C4-2B (cell line): ENCODE measurements around the gene SHROOM2.

ENCODE experiments used
- H3K27ac ChIP-seq: fragments of 450-650 bp; 2 replicates; pipeline ENCODE4 v1.5.1; 2017
- ZFX ChIP-seq: fragments of 450-650 bp; IDR thresholded peaks from 2 replicates; pipeline ENCODE4 v1.6.1; 2017
- TF ChIP-seq, protein P1 (sequence below): fragments of 450-650 bp; conservative IDR thresholded peaks from 2 replicates; pipeline ENCODE4 v1.5.1; 2017; ENCODE audit warnings: mild to moderate bottlenecking

Gene SHROOM2

DNA sequence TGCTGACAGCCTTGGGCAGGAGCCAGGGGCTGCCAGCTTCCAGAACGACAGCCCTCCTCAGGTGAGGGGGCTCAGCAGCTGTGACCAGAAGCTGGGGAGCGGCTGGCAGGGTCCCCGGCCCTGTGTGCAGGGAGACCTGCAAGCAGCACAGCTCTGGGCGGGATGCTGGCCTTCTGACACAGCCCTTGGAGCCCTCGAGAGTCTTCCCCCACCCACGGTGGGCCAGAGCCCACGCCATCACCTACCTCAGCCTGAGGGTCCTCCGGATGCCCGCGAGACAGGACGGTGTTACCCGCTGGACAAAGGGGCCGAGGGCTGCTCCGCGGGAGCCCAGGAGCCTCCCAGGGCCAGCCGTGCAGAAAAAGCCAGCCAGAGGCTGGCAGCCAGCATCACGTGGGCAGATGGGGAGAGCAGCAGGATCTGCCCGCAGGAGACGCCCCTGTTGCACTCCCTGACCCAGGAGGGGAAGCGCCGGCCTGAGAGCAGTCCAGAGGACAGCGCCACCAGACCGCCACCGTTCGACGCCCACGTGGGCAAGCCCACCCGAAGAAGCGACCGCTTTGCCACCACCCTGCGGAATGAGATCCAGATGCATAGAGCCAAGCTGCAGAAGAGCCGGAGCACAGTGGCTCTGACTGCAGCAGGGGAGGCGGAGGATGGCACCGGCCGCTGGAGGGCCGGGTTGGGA is 109.1 kb downstream of the SHROOM2 start:
- TF ChIP-seq, protein P1, sequence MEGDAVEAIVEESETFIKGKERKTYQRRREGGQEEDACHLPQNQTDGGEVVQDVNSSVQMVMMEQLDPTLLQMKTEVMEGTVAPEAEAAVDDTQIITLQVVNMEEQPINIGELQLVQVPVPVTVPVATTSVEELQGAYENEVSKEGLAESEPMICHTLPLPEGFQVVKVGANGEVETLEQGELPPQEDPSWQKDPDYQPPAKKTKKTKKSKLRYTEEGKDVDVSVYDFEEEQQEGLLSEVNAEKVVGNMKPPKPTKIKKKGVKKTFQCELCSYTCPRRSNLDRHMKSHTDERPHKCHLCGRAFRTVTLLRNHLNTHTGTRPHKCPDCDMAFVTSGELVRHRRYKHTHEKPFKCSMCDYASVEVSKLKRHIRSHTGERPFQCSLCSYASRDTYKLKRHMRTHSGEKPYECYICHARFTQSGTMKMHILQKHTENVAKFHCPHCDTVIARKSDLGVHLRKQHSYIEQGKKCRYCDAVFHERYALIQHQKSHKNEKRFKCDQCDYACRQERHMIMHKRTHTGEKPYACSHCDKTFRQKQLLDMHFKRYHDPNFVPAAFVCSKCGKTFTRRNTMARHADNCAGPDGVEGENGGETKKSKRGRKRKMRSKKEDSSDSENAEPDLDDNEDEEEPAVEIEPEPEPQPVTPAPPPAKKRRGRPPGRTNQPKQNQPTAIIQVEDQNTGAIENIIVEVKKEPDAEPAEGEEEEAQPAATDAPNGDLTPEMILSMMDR, result no peak
- H3K27ac ChIP-seq, result no peak overlapping the region

DNA sequence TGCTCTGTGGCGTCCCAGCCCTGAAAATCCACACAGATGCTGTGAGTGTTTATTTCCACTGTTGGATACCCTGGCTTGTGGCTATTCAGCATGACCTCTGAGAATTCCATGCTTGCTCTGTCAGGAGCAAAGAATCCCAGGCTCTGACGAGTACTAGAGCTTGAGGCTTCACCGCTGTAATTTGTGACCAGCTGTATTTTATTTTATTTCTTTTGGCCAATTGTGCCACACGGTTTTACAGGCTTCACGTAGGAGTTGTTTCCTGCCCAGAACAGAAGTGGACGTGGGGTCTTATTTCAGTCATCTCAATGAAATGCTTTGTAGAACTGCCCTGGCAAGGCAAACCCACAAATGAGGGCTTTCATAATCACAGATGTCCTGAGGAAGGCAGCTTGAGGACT is 111.5 kb downstream of the SHROOM2 start:
- no peak overlapping the region for H3K27ac ChIP-seq
- TF ChIP-seq, protein P1, result no peak
- no peak for TF ChIP-seq ZFX

DNA sequence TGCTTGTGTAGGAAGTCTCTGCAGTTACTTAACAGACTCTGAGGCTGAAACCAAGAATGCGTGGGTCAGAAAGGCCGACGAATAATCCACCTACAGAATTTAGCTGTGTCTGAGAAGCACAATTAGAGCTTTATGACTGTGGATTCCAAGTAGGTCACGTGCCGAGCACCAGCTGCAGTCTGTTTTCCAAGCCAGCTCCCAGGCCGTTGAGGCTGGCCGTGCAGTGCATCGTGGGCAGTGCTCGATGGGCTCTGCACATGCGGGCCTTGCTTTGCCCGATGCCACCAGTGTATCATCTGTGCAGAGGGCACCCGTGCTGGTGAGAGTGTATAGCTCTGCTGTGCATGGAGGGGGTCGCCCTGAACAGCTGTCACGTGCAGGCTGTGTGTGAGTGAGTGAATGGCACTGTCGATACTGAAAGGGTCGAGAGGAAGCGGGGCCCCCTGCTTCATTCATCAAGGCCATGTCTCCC is 113.4 kb downstream of the SHROOM2 start:
- no peak overlapping the region for H3K27ac ChIP-seq
- TF ChIP-seq ZFX, result no peak
- TF ChIP-seq, protein P1, result no peak

DNA sequence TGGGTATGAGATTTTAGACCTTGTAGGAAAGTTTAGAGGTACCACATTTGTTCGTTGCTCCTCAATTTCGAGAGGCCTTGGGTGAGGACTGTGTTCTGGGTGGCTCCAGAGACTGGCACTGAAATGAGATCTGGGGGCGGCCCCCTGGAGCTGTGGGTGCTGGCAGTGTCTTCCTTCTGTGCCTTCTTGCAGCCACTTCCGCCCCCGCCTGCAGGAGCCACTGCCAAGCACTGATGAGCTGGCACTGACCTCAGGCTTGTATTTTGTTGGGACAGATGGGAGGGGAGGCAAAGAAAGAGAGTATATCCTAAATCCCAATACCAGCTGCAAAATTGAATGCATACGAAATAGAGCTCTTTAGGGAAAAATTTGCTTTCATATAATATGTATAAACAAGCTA is 116.4 kb downstream of the SHROOM2 start:
- TF ChIP-seq ZFX, result no peak
- TF ChIP-seq, protein P1, result no peak
- H3K27ac ChIP-seq, result no peak overlapping the region

DNA sequence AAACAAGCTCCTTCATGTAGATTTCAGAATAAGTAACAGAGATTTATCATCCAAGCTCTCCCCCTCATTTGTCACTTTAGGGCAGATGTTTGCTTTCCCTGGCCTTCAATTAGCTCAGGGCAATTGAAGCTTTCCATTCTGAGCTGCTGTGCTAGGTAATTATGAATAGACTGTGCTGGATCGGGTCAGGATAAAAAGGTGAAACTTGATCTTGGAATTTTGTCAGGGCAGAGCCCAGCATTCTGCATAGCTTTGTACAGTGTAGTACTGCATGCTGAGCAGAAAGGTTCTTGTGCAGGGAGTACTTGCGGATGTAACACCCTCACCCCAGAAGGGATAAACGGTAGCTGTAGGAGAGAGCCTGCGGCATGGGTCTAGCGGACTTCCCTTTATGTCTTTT is 116.9 kb downstream of the SHROOM2 start:
- H3K27ac ChIP-seq, result no peak overlapping the region
- TF ChIP-seq ZFX, result no peak
- TF ChIP-seq, protein P1, result no peak

DNA sequence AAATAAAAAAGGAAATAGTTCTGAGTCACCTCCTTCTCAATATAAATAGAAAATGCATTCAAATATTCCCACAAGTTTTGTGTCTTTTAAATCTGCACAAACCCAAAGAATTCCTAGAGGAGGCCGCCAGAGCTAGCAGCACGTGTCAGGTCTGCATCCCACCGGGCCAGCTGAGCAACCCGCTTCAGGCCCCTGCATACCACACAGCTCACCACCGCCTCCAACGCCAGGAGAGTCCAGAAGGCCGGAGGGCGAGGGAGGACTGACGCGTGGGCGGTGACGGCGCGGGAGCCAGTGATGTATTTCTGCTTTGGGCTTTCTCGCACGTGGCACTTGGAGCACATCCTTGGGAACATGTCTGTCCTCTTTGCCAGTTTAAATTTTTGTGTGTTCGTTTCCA is 119.1 kb downstream of the SHROOM2 start:
- no peak overlapping the region for H3K27ac ChIP-seq
- TF ChIP-seq, protein P1, result no peak
- no peak for TF ChIP-seq ZFX

DNA sequence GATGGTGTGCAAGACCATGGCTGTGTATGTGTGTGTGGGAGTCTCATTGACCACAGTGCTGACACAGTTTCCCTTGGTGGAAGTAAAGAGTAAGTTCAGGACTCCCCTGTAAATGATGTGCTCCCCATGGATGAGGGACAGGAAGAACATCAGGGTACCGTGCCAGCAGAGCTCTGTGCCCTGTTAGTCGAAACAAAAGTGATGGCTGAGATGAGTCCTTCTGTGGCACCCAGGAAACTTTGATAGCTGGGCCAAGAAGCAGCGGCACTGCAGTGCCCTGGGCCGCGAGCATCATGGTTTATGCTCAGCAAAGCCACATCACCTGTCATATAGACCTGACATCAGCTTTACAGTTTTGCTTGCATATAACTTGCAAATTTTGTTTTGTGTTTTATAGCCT is 119.5 kb downstream of the SHROOM2 start:
- TF ChIP-seq, protein P1, result no peak
- no peak for TF ChIP-seq ZFX
- no peak overlapping the region for H3K27ac ChIP-seq
